HG03378 (cell line): ENCODE data around the gene PDLIM5.
"Not testable (repeated sequence)": the region's sequence is repeated elsewhere in the genome, so short reads cannot be mapped to it uniquely, and the experiment has no call there.

Experiments used
- ATAC-seq: cut with Tn5 transposase; IDR thresholded peaks from one replicate; pipeline ENCODE4 v1.9.1; 2021; ENCODE audit warnings: mild to moderate bottlenecking, moderate library complexity; ENCODE audit not compliant: unreplicated experiment

PDLIM5 gene

GRCh38 chr4:94583914-94584641 is 132.3 kb downstream of the PDLIM5 start:
- ATAC-seq, result no peak

DNA sequence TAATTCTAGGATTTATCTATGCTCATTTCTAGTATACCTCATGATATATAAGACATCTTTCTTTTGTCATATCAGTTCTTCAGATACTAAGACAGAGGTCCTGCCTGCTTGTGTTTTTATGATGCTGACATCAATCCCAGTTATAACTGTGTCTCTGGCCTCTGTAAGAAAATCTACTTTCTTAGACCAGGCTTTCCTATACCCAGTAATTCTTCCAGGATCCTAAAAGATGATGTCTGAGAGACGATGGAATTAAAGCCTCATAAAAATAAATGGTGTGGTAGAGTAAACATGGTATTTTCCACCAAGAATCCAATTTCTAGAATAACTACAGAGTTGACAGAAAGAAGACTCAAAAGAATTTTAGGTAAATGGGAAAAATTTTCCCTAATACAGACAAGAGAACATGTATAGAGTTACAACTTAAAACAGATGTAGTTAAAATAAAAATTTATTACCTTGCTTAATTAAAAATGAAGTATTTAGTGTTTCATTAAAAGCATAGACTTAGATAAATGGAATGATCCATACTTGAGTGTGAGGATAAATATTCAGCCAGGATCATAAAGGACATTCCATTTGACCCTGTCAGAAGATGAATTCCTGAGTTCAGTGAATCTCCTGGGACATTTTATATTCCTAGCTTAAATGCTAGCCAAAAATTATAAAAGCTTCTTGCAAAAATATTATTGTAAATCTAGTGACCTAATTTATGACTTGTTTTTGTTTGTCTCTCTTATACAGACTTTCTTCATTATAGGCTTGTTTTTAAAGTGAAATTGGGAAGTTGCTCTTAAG is 137.4 kb downstream of the PDLIM5 start:
- no peak for ATAC-seq

DNA sequence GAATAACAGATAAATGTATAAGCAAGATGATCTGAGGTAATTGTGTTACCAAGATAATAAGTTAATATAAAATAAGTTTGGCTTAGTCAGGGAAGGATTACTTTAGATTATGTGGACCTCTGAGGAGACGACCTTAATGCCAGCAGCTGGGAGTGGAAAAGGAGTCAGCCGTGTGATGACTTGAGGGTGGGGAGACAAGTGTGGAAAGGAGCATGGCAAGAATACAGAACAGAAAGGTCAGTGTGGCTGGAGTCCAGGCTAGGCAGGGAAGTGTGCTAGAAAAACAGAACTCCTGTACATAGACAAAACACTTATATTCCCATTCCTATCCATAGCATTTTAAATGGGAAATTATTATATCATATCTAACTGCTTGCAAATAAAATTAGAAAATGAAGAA is 138.8 kb downstream of the PDLIM5 start:
- ATAC-seq, result no peak

- no peak for ATAC-seq
Observed at GRCh38 chr4:94591289-94591688, 139.5 kb downstream of the PDLIM5 start.

GRCh38 chr4:94595013-94595412 is 143.3 kb downstream of the PDLIM5 start:
- ATAC-seq, result no peak

DNA sequence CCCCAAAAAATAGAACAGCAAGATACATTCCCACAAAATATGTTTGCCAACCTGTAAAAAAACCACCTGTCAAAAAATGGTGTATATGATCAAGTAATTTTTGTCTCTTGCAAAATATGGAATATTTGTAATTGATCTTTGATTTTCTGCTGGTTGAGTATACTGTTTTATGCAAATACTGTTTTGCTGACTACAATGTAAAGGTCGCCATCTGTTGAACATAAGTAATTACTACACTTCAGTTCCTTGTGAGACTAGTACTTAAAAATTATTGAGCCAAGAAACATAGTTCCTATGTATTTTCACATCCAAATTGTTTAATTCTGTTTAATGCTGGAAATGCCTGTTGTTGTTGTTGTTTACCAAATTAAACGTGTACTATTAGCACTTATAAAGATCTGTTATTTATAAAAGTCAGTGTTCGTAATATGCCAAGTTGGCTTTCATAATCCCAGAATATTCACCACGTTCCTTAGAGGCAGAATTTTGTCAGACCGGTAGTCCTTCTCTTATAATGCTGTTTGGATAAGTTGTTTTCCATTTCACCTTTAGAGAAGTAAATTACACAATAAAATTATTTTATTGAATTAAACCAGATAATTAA is 144.2 kb downstream of the PDLIM5 start:
- ATAC-seq, result peak; percentile 93

GRCh38 chr4:94598758-94599157 is 147.0 kb downstream of the PDLIM5 start:
- no peak for ATAC-seq

DNA sequence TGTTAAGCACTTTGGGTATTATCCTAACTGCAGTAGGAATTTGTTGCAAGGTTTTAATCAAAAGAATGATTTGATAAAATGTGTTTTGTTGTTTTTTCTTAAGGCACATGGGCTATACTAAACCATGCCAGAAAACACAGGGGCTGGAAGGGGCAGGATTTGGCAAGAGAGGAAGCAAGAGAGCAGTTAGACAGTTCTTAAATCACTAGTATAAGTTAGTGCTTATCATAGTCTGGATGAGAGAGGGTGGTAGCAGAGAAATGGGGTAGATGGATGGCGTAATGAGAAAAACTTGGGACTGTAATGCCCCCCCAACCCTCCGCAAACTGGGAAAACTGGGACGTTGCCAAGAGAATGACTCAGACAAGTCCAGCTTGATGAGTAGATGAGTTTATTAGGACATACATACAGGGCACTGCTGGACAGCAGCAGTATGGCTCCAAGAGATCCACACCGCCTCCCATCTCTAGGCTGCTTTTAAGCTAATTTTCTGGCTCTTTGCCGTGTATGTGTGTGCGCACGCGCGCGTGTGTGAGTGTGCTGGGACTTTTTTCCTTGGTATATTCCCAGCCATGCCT is 151.5 kb downstream of the PDLIM5 start:
- ATAC-seq, result no peak

GRCh38 chr4:94605241-94605805 is 153.6 kb downstream of the PDLIM5 start:
- no peak for ATAC-seq

DNA sequence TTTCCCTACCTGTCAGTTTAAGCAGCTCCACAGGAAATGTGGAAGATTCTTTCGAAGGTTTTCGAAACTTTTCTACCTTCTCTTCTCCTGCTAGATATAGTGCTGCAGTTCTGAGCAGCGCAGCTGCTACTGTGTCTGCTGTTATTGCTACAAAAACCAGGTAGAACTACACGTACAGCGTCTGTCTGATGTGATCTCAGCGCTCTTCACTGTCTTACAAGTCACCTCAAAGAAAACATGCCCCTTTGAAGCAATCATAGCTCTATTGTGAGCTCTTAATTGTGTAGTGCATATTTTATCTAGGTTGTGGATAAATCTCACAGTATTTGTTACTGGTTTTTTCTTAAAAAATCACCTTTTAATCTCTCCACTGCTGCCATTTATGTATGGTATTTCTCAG is 158.4 kb downstream of the PDLIM5 start:
- no peak for ATAC-seq

- ATAC-seq, result no peak
Observed at GRCh38 chr4:94613248-94613647, 161.5 kb downstream of the PDLIM5 start.

DNA sequence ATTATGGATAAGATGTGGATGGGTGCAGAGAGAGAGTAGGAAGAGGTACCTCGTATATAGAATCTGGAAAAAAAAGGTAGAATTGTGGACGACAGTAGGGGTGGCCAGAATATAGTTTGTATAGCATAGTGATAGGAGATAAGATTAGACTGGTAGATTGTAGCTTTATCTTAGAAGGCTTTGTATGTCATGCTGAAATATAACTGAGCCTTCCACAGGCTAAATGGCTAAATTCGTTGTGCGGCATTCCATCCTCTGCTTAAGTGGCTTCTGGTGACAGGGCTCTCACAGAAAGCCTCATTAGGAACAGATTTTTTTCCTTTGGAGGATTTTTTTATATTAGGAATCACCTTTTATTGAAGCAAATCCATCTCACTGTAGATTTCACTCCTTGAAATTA is 163.7 kb downstream of the PDLIM5 start:
- no peak for ATAC-seq

DNA sequence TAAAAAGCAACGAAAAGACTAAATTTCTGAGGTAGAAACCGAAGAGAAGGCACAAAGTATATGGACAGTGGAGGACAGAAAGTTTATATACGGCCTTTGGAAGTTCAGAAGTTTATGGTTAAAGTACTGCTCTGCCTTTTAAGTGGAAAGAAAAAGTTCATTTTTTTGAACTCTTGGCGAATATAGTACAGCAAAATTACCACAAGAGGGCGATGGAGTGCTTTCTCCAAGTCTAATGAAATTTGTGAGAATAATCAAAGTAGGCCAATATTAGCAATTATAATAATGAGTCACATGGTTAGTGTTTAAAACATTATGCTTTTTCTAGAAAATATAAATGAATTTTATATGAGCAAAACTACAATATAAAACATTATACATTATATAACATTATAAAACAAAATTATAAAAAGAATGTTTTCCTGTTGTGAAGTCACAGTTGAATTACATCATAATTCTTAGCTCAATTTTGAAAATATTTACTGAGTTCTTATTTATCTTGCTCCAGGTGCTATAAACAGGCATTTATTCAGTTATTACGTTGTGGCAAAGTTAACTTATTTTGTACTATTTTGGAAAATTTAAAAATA is 169.8 kb downstream of the PDLIM5 start:
- no peak for ATAC-seq

GRCh38 chr4:94623126-94623911 is 171.6 kb downstream of the PDLIM5 start:
- no peak for ATAC-seq

DNA sequence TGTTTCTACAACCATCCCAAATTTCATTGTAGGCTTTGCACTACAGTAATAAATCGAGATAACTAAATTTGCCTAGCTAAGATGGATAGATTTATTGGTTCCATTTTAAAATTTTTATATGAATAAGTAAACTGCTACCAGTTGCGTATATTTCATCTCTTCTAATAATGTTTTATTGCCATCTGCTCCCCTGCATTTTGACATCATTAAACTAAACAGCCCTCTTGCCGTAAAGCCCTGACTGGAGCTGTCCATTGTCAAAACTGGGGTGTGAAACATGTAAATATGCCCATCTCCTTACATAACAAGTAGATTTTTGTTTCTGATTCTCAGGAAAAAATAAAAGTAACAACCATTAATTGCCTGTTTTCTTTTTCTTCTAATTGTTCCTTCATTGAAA is 175.2 kb downstream of the PDLIM5 start:
- ATAC-seq, result no peak

- not testable (repeated sequence) for ATAC-seq
Observed at GRCh38 chr4:94629058-94629457, 177.3 kb downstream of the PDLIM5 start.

GRCh38 chr4:94629837-94630236 is 178.1 kb downstream of the PDLIM5 start:
- ATAC-seq, result no peak

DNA sequence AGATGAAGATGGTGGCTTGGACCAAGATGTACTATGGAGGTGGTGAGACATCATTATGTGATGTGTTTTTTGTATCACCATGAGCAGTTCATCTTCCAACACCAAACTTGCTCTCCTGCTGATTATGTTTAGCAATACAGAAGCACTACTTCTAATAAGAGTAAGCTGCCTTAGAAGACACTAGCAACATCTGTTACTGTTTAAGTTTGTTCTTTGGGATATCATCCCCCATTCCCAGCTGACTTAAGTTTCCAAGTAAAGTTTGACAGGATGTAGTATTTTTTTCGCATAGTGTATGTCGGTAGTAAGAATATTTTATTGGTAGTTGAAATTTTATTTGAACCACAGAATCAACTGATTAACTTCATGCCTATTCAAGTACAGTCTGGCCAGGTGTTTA is 182.5 kb downstream of the PDLIM5 start:
- ATAC-seq, result no peak

- no peak for ATAC-seq
Observed at GRCh38 chr4:94635177-94635576, 183.4 kb downstream of the PDLIM5 start.

- ATAC-seq, result no peak
Observed at GRCh38 chr4:94636004-94636403, 184.3 kb downstream of the PDLIM5 start.
